Stomach (tissue), 9 donors: ENCODE data around the gene PLIN5. TPM values are rescaled to one million over a fixed set of nuclear protein-coding genes. Genes with fewer than 3 reads are reported as not detected.
A peak's percentile ranks its signal among the peaks of the same experiment; 100 is the strongest.

Experiments used
- DNase-seq, 2 donors: peaks; one replicate each; pipeline versions ENCODE4 v3.0.0 to v3.0.0-alpha.2; 2013 to 2019
- H3K27ac ChIP-seq, 5 donors: fragments of 200-600 bp in 4 of 5; sonication (generic) in 4 of 5; one replicate each; pipeline ENCODE4 v1.5.1; 2013 to 2019; ENCODE audit warnings: mild to moderate bottlenecking in 1 of 5, moderate library complexity in 1 of 5
- H3K27me3 ChIP-seq, 3 donors: fragments of 200-600 bp; sonication (generic); one replicate each; pipeline ENCODE4 v1.5.1; 2017 to 2019; ENCODE audit warnings: mixed run types in 1 of 3
- H3K36me3 ChIP-seq, 4 donors: fragments of 200-600 bp; sonication (generic); 1 replicate in 3 of 4; 2 replicates in 1 of 4; pipeline ENCODE4 v1.5.1; 2016 to 2019
- H3K4me1 ChIP-seq, 4 donors: fragments of 200-600 bp; sonication (generic); one replicate each; pipeline ENCODE4 v1.5.1; 2016 to 2019
- H3K4me3 ChIP-seq, 4 donors: fragments of 200-600 bp; sonication (generic) in 3 of 4; one replicate each; pipeline ENCODE4 v1.5.1; 2016 to 2019; ENCODE audit warnings: mild to moderate bottlenecking in 1 of 4
- H3K9me3 ChIP-seq, 4 donors: fragments of 200-600 bp; sonication (generic); one replicate each; pipeline ENCODE4 v1.5.1; 2016 to 2019
- CTCF ChIP-seq, 7 experiments: fragments of 450-650 bp in 4 of 7; fragments of 200-600 bp in 3 of 7; sonication (generic) in 3 of 7; IDR thresholded peaks; one replicate each; pipeline ENCODE4 v1.5.1; 2016 to 2019; ENCODE audit warnings: antibody characterized with exemption in 7 of 7, control low read depth in 2 of 7, mild to moderate bottlenecking in 1 of 7
- EP300 ChIP-seq: sonication (generic); formaldehyde crosslinking; IDR thresholded peaks from one replicate; pipeline ENCODE4 v1.6.1; 2017; ENCODE audit warnings: antibody characterized with exemption
- POLR2A ChIP-seq, 4 donors: fragments of 450-650 bp; IDR thresholded peaks; one replicate each; pipeline ENCODE4 v1.6.1; 2016; ENCODE audit warnings: antibody characterized with exemption in 4 of 4, control low read depth in 2 of 4, mild to moderate bottlenecking in 1 of 4, moderate library complexity in 1 of 4
- POLR2AphosphoS5 ChIP-seq, 3 donors: sonication (generic); formaldehyde crosslinking; IDR thresholded peaks; one replicate each; pipeline ENCODE4 v1.6.1; 2016; ENCODE audit warnings: antibody characterized with exemption in 3 of 3
- WGBS, 5 donors: extraction: QIAGEN DNeasy Blood & Tissue Kit in 3 of 5; methylation state at CpG; one replicate each; pipeline versions ENCODE4 v1.1.5 to v1.1.7; 2013 to 2018; 5-methylcytosine and 5-hydroxymethylcytosine counted together
- intact Hi-C: fragments of 100-400 bp; cut with DNase I; formaldehyde crosslinking; loops from one replicate; pipeline ENCODE4 v1.15.1; 2023; ENCODE audit warnings: low total_unique reads
- polyA plus RNA-seq, 3 donors: library from polyadenylated mRNA; stranded (reverse); fragments of 200-250 nt; gene quantifications; one replicate each; pipeline ENCODE4 v1.2.3, GENCODE V29; 2013
- total RNA-seq, 5 donors: library from RNA; depleted of rRNA; stranded (reverse); fragments of >200 nt; gene quantifications; one replicate each; pipeline versions ENCODE4 v1.1.0 to v1.2.3, GENCODE V29; 2014 to 2016
- donor health status: healthy with polysubstance abuse.
- donor health status: Bipolar disorder and iron deficiency.
- donor health status: healthy.

The PLIN5 gene
- total and polyA plus RNA-seq, 8 donors: 1.4 to 114 (median 31.6) TPM

- no peaks in the 10 kb centered on the region for H3K36me3 ChIP-seq
- peak overlapping the region in 4 of 5 donors; percentile 60 to 76 (median 62) for H3K27ac ChIP-seq
- no peaks in the 10 kb centered on the region for H3K9me3 ChIP-seq
- peaks cover 0 to 15% (median 1%) of the 10 kb centered on the region in 4 donors for H3K4me1 ChIP-seq
- peak in 1 of 2 donors; percentile 85 for DNase-seq
- H3K27me3 ChIP-seq: peaks cover 2 to 77% (median 54%) of the 10 kb centered on the region in 3 donors
- TF ChIP-seq EP300 (peak; percentile 55), POLR2AphosphoS5 (IDR thresholded peaks at IDR 0.05) (peak in 1 of 3 donors; percentile 24), POLR2A (IDR thresholded peaks at IDR 0.05) (no peak), CTCF (IDR thresholded peaks at IDR 0.05) (no peak)
- WGBS, 5 donors: 18 to 32% (median 27%) methylated on average over 18 to 19 of the region's 19 CpGs
- H3K4me3 ChIP-seq: no peak overlapping the region
- intact Hi-C loops: loop anchor here (10.0 kb wide), 1 partner anchor 49 kb away; no protein-coding TSS in a partner anchor
Observed at GRCh38 chr19:4575267-4576015, 40.4 kb upstream of the PLIN5 start.

GRCh38 chr19:4573682-4574081 lies 38.7 kb upstream of the PLIN5 start:
- intact Hi-C loops: loop anchor here (10.0 kb wide), 1 partner anchor 51 kb away; no protein-coding TSS in a partner anchor
- WGBS, 5 donors: 74 to 81% (median 79%) methylated on average over 6 of the region's 6 CpGs

GRCh38 chr19:4571305-4571917 lies 36.4 kb upstream of the PLIN5 start:
- H3K27me3 ChIP-seq: peaks cover 0 to 52% (median 20%) of the 10 kb centered on the region in 3 donors
- DNase-seq: peak in 1 of 2 donors; percentile 60
- TF ChIP-seq POLR2AphosphoS5 (IDR thresholded peaks at IDR 0.05) (no peak), EP300 (no peak), CTCF (IDR thresholded peaks at IDR 0.05) (no peak), POLR2A (IDR thresholded peaks at IDR 0.05) (no peak)
- no peaks in the 10 kb centered on the region for H3K36me3 ChIP-seq
- 51 to 67% (median 58%) methylated on average over 20 to 22 of the region's 22 CpGs for WGBS, 5 donors
- H3K4me3 ChIP-seq: no peak overlapping the region
- no peak overlapping the region for H3K27ac ChIP-seq
- intact Hi-C loops: loop anchor here (10.0 kb wide), 1 partner anchor 53 kb away; no protein-coding TSS in a partner anchor
- no peaks in the 10 kb centered on the region for H3K9me3 ChIP-seq
- peaks cover 0 to 19% (median 2%) of the 10 kb centered on the region in 4 donors for H3K4me1 ChIP-seq

More at GRCh38 chr19:4573682-4574081, 38.7 kb upstream of the PLIN5 start:
- no peak overlapping the region for H3K4me3 ChIP-seq
- no peak for DNase-seq
- no peaks in the 10 kb centered on the region for H3K9me3 ChIP-seq
- H3K4me1 ChIP-seq: peaks cover 0 to 13% (median 0%) of the 10 kb centered on the region in 4 donors
- H3K27me3 ChIP-seq: peaks cover 0 to 59% (median 37%) of the 10 kb centered on the region in 3 donors
- no peak overlapping the region for H3K27ac ChIP-seq
- no peak for TF ChIP-seq EP300
- no peak for TF ChIP-seq POLR2A (IDR thresholded peaks at IDR 0.05)
- TF ChIP-seq CTCF (IDR thresholded peaks at IDR 0.05): no peak
- TF ChIP-seq POLR2AphosphoS5 (IDR thresholded peaks at IDR 0.05): no peak
- H3K36me3 ChIP-seq: no peaks in the 10 kb centered on the region

- no peaks in the 10 kb centered on the region for H3K9me3 ChIP-seq
- peaks cover 0 to 52% (median 16%) of the 10 kb centered on the region in 3 donors for H3K27me3 ChIP-seq
- WGBS, 5 donors: 78 to 85% (median 83%) methylated on average over 5 of the region's 5 CpGs
- peaks cover 0 to 19% (median 2%) of the 10 kb centered on the region in 4 donors for H3K4me1 ChIP-seq
- intact Hi-C loops: loop anchor here (10.0 kb wide), 1 partner anchor 54 kb away; no protein-coding TSS in a partner anchor
- no peak for DNase-seq
- no peaks in the 10 kb centered on the region for H3K36me3 ChIP-seq
- TF ChIP-seq CTCF (IDR thresholded peaks at IDR 0.05) (no peak), POLR2AphosphoS5 (IDR thresholded peaks at IDR 0.05) (no peak), POLR2A (IDR thresholded peaks at IDR 0.05) (no peak), EP300 (no peak)
- H3K27ac ChIP-seq: no peak overlapping the region
- no peak overlapping the region for H3K4me3 ChIP-seq
Observed at GRCh38 chr19:4570916-4571304, 35.9 kb upstream of the PLIN5 start.
